ENCODE results near the gene ERBB4. TPM values are rescaled to one million over a fixed set of nuclear protein-coding genes. Genes with fewer than 3 reads are reported as not detected.

Gene ERBB4
- total and polyA plus RNA-seq, 9 donors, result 0.08 to 22.3 (median 1.2) TPM

DNA sequence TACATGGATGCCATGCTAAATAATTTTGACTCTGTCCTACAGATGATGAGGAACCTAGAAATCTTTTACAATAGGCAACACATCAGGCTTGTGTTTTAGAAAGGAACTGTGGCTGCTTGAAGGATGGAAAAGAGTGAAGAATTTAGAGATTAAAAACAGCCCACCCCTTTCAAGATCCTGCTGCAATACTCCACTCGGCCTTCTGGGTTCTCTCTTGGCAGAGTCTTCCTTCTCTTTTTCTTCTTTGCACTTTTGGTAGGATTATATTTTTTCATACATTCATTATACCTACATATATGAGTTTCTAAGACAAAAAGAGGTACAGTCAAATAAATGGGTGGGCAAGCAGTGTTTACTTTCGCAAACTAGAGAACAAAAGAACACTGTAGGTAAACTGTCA lies 474.3 kb downstream of the ERBB4 start:
- no peaks in the 10 kb centered on the region for H3K9me3 ChIP-seq
- no peak overlapping the region for H3K27ac ChIP-seq
- H3K4me1 ChIP-seq (ENCODE audit: insufficient read depth), result no peaks in the 10 kb centered on the region
- no peaks in the 10 kb centered on the region for H3K36me3 ChIP-seq
- no peak for TF ChIP-seq POLR2A (IDR thresholded peaks at IDR 0.05)
- TF ChIP-seq, protein P1, sequence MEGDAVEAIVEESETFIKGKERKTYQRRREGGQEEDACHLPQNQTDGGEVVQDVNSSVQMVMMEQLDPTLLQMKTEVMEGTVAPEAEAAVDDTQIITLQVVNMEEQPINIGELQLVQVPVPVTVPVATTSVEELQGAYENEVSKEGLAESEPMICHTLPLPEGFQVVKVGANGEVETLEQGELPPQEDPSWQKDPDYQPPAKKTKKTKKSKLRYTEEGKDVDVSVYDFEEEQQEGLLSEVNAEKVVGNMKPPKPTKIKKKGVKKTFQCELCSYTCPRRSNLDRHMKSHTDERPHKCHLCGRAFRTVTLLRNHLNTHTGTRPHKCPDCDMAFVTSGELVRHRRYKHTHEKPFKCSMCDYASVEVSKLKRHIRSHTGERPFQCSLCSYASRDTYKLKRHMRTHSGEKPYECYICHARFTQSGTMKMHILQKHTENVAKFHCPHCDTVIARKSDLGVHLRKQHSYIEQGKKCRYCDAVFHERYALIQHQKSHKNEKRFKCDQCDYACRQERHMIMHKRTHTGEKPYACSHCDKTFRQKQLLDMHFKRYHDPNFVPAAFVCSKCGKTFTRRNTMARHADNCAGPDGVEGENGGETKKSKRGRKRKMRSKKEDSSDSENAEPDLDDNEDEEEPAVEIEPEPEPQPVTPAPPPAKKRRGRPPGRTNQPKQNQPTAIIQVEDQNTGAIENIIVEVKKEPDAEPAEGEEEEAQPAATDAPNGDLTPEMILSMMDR (IDR thresholded peaks at IDR 0.05), result no peak
- TF ChIP-seq EP300 (IDR thresholded peaks at IDR 0.05), result no peak
- no peak overlapping the region for H3K4me3 ChIP-seq
- H3K27me3 ChIP-seq, result no peaks in the 10 kb centered on the region
- intact Hi-C loops (cut with DNase I), result no loop called here
- 59 to 74% (median 69%) methylated on average over 2 of the region's 2 CpGs for whole genome bisulfite sequencing, 3 donors
- no peak for DNase-seq

DNA sequence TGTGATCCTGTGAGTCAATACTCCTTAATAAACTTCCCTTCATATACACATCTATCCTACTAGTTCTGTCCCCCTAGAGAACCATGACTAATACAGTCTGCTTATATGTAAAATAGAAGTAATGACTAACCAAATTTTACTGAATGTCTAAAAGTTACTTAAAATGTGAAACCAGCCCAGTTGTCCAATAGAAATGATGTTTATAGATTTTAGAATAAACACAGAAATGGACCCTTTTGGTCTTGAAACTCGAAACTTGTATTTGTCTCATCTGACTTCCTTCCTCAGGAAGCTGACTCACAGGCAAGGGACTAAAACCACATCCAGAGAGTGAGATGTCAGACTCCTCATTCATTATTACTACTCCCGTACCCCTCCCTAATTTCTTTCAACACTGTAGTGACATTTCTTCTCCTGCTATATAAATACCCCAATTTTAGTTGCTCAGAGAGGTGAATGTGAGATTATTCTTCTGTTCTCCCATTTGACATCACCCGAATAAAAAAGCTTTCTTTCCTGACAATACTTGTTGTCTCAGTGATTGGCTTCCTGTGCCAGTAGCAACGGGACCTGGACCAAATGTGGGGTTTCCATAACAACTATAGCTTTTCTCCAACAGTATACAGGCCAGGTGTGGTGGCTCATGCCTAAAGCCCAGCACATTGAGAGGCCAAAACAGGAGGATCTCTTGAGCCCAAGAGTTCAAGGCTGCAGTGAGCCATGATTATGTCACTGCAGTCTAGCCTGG lies 486.0 kb downstream of the ERBB4 start:
- DNase-seq, result no peak
- Histone ChIP-seq H3K27ac (no peak overlapping the region), H3K9me3 (no peaks in the 10 kb centered on the region), H3K4me1 (ENCODE audit: insufficient read depth) (no peaks in the 10 kb centered on the region), H3K27me3 (no peaks in the 10 kb centered on the region), H3K4me3 (no peak overlapping the region), H3K36me3 (no peaks in the 10 kb centered on the region)
- 71 to 73% (median 72%) methylated on average over 4 of the region's 4 CpGs for WGBS, 3 donors
- TF ChIP-seq, protein P1 (IDR thresholded peaks at IDR 0.05), result no peak
- TF ChIP-seq EP300 (IDR thresholded peaks at IDR 0.05) (no peak), POLR2A (IDR thresholded peaks at IDR 0.05) (no peak)
- intact Hi-C loops (cut with DNase I), result no loop called here

DNA sequence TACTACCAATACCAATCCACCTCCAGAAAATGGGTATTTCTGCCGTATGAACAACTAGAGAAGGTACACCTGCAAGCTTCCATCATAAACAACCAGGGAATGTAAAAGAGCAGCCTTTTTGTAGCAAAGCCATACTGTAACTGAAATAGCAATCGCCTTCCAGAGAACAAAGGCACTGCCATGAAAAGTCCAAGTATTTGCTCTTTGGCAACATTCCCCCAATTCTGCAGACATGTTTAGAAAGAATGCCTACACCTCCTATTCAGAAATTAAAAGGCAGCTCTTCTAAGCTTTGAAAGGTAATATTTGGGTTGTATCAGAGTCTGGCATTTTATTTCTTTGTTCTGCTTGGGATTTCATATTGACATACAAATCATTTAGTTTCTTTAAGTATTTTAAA lies 487.7 kb downstream of the ERBB4 start:
- WGBS, 3 donors, result 64 to 84% (median 80%) methylated on average over 2 of the region's 2 CpGs
- H3K4me1 ChIP-seq (ENCODE audit: insufficient read depth), result no peaks in the 10 kb centered on the region
- TF ChIP-seq, protein P1 (IDR thresholded peaks at IDR 0.05), result no peak
- TF ChIP-seq EP300 (IDR thresholded peaks at IDR 0.05) (no peak), POLR2A (IDR thresholded peaks at IDR 0.05) (no peak)
- no peaks in the 10 kb centered on the region for H3K9me3 ChIP-seq
- H3K27me3 ChIP-seq, result no peaks in the 10 kb centered on the region
- no peaks in the 10 kb centered on the region for H3K36me3 ChIP-seq
- no peak for DNase-seq
- H3K27ac ChIP-seq, result no peak overlapping the region
- intact Hi-C loops (cut with DNase I), result no loop called here
- H3K4me3 ChIP-seq, result no peak overlapping the region

DNA sequence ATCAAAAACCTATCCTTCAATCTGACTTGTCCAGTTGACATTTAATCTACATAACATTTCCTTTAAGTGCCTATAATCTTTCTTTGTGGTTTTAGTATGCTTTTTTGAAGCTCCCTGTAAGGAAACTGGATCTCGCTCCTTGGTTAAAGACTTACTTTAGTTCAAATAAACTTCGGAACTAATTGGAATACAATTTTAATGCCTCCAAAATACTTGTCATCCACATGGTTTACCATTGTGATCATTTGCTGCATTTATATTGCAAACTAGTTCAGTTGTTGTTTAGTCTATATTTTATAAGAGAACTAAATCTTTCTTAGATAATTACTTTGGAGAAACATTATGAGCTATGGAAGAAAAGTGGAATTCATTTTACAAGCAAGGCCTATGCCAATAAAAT lies 496.0 kb downstream of the ERBB4 start:
- Histone ChIP-seq H3K9me3 (no peaks in the 10 kb centered on the region), H3K4me3 (no peak overlapping the region), H3K27ac (no peak overlapping the region), H3K27me3 (no peaks in the 10 kb centered on the region), H3K36me3 (no peaks in the 10 kb centered on the region), H3K4me1 (ENCODE audit: insufficient read depth) (no peaks in the 10 kb centered on the region)
- no peak for TF ChIP-seq POLR2A (IDR thresholded peaks at IDR 0.05)
- TF ChIP-seq, protein P1 (IDR thresholded peaks at IDR 0.05), result no peak
- no peak for TF ChIP-seq EP300 (IDR thresholded peaks at IDR 0.05)
- 76 to 89% (median 81%) methylated on average over 2 of the region's 2 CpGs for WGBS, 3 donors
- intact Hi-C loops (cut with DNase I), result no loop called here
- no peak for DNase-seq

All from ovary (tissue), 9 donors.